Activated T-cell treated with anti-CD3 and anti-CD28 coated beads, Interleukin-2, amount 50 U/mL, for 4 hours (primary cell): ENCODE data around the gene GSC. TPM values are rescaled to one million over a fixed set of nuclear protein-coding genes. Genes with fewer than 3 reads are reported as not detected.
"Not testable (repeated sequence)": the region's sequence is repeated elsewhere in the genome, so short reads cannot be mapped to it uniquely, and the experiment has no call there.

Source experiments
- ATAC-seq, 2 donors: fragments of 200-7000 bp; cut with Tn5 transposase; one replicate each; pipeline ENCODE4 v1.10.0; 2021
- DNase-seq: peaks from one replicate; pipeline ENCODE4 v3.0.0-alpha.2; 2020
- H3K27me3 Mint-ChIP-seq: one replicate; pipeline ENCODE4 v1.8.0; 2021; ENCODE audit warnings: low read depth, mixed read lengths
- H3K36me3 Mint-ChIP-seq: one replicate; pipeline ENCODE4 v1.8.0; 2022; ENCODE audit warnings: mixed read lengths; ENCODE audit not compliant: insufficient read depth
- H3K4me1 Mint-ChIP-seq: one replicate; pipeline ENCODE4 v1.8.0; 2021; ENCODE audit warnings: low read depth, mixed read lengths
- H3K4me3 Mint-ChIP-seq: one replicate; pipeline ENCODE4 v1.8.0; 2021; ENCODE audit warnings: mild to moderate bottlenecking, moderate library complexity, mixed read lengths
- H3K9me3 Mint-ChIP-seq: one replicate; pipeline ENCODE4 v1.8.0; 2021; ENCODE audit warnings: mixed read lengths
- total RNA-seq, 3 donors: library from RNA; stranded (reverse); gene quantifications; one replicate each; pipeline ENCODE4 v1.2.1, GENCODE V29; 2021

Gene GSC
- total RNA-seq, 3 donors from 2014 or later: not detected

DNA sequence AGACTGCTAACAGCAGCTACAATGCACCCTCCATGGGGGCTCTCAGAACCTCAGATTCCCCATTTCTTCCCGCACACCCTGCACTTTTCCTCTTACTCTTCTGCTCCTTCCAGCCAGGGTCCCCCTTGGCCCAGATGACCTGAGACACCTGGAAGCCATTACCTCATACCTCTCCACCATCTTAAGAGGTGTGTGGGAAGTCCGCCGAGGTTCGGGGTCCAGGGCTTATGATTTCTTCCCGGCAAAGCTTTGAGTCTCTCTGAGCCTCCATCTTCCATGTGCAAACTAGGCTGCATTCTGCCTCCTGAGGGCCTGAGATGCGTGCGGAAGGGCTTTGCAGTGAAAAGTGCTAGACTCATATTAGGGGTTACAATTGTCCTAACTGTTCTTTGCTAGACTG lies 5.3 kb downstream of the GSC start:
- no peak for ATAC-seq
- Mint-ChIP-seq H3K36me3 (no peaks in the 10 kb centered on the region), H3K9me3 (no peaks in the 10 kb centered on the region), H3K4me3 (no peak overlapping the region), H3K4me1 (peaks cover 8% of the 10 kb centered on the region), H3K27me3 (peaks cover 64% of the 10 kb centered on the region)
- no peak for DNase-seq

DNA sequence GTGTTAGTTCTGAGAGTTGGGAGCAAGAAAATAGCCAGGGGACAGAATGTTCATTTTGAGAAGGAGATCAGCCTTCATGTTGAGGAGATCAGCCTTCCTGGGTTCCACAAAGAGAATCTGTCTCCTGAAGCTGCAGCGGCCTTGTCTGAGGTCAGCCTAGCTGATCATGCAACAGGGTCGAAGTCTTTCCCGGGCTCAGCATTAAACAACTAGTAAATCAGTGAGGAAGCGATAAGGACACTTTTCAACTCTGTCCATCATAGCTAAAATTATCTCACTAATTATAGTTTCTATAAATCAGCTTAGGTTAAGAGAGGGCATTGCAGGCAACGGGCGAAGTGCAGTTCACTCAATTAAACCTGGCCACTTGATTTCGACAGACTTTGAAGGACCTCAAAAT lies 7.5 kb downstream of the GSC start:
- no peaks in the 10 kb centered on the region for H3K9me3 Mint-ChIP-seq
- ATAC-seq (no peak), DNase-seq (no peak)
- no peaks in the 10 kb centered on the region for H3K36me3 Mint-ChIP-seq
- peaks cover 51% of the 10 kb centered on the region for H3K27me3 Mint-ChIP-seq
- H3K4me3 Mint-ChIP-seq: no peak overlapping the region
- no peaks in the 10 kb centered on the region for H3K4me1 Mint-ChIP-seq

DNA sequence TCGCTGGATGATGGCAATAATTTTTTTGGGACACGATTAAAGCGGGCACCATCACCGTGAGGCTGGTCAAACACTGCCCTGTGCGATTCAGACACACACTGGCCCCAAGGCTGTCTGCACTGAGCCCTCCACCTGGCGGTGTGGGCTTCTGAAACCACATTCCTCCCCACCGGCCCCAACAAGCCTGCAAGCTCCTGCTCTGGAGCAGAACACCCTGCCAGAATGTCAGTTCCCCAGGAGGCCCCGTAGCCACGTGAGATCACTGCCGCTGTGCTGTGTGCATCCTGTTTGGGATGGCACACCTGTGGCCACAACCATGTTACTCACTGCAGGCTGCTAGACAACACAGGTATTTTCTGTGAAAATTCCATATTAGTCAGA lies 7.9 kb downstream of the GSC start:
- Mint-ChIP-seq H3K9me3 (no peaks in the 10 kb centered on the region), H3K27me3 (peaks cover 47% of the 10 kb centered on the region), H3K36me3 (no peaks in the 10 kb centered on the region), H3K4me3 (no peak overlapping the region), H3K4me1 (no peaks in the 10 kb centered on the region)
- DNase-seq: no peak
- no peak for ATAC-seq

DNA sequence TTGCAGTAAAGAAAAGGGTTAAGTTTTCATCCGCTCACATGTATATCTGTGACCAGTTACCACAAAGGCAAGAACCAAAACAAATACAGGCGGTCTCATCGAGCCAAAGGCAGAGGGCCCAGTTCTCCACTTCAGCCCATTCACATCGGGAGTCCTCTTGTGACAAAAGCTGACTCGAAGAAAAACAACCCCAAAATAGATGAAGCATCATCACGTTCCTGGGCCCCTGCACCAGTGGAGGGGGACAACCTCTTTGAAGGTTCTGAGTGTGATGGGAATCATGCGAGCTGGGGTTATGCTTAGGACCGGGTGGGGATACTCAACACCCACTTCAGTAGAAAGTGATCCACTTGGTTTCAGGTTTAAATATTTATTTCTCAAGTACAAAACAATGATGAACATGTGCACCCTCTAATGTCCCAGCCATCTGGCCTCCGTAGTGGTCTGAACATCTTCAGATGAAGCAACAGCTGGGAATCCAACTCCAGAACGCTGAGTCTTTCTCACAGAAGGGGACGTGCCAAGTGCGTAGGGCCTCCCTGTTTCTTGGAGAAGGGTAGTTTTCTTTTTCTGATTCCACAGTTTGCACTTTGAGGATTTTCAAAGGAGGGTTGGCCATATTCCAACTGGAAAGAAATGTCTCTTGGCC lies 8.4 kb downstream of the GSC start:
- no peaks in the 10 kb centered on the region for H3K9me3 Mint-ChIP-seq
- no peak overlapping the region for H3K4me3 Mint-ChIP-seq
- ATAC-seq: no peak
- H3K4me1 Mint-ChIP-seq: no peaks in the 10 kb centered on the region
- H3K27me3 Mint-ChIP-seq: peaks cover 43% of the 10 kb centered on the region
- H3K36me3 Mint-ChIP-seq: no peaks in the 10 kb centered on the region
- DNase-seq: no peak

DNA sequence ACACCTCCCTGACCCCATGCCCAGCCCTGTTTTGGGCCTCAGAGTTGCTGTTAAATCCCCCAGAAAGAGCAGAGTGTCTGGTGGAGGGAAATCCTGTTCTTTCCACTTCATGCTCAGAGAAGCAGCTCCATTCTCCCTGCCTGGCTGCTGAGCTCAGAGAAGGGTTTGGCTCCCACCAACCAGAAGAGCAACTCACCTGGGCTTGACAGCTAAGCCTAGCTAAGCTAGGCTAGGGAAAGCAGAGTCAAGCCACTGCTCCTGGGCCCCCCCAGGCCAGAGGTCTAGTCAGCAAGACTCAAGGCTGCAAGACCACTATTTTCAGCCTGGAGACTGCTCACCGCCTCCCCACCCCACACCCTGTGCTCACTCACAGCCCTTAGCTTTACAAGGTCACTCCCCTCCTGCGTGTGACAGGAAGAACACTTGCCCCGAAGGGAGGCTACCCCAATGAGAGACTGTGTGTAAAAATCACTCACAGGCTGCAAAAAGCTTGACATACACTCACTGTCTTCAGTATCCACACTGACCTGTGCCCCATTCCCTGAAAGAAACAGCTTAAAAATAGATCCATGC lies 13.5 kb downstream of the GSC start:
- Mint-ChIP-seq H3K36me3 (no peaks in the 10 kb centered on the region), H3K4me3 (no peak overlapping the region), H3K27me3 (peaks cover 10% of the 10 kb centered on the region), H3K9me3 (no peaks in the 10 kb centered on the region), H3K4me1 (no peaks in the 10 kb centered on the region)
- no peak for ATAC-seq
- no peak for DNase-seq

DNA sequence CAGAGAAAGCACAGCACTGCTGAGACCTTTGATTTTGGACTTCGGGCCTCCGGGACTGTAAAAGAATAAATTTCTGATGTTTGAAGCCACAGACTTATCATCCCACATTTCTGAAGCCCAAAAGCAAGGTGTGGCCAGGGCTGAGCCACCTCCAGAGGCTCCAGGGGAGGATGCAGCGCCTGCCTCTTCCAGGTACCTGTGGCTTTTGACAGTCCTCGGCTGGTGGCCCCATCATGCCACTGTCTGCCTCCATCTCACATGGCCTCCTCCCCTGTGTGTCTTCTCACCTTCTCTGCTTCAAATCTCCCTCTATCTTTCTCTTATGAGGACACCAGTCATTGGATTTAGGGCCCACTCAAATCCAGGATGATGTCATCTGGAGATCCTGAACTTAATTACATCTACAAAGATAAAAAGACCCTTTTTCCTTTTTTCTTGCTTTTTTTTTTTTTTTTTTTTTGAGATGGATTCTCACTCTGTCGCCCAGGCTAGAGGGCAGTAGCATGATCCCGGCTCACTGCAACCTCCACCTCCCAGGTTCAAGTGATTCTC lies 15.4 kb downstream of the GSC start:
- Mint-ChIP-seq H3K36me3 (no peaks in the 10 kb centered on the region), H3K27me3 (peaks cover 4% of the 10 kb centered on the region), H3K4me1 (no peaks in the 10 kb centered on the region), H3K9me3 (no peaks in the 10 kb centered on the region), H3K4me3 (no peak overlapping the region)
- ATAC-seq (no peak), DNase-seq (no peak)

DNA sequence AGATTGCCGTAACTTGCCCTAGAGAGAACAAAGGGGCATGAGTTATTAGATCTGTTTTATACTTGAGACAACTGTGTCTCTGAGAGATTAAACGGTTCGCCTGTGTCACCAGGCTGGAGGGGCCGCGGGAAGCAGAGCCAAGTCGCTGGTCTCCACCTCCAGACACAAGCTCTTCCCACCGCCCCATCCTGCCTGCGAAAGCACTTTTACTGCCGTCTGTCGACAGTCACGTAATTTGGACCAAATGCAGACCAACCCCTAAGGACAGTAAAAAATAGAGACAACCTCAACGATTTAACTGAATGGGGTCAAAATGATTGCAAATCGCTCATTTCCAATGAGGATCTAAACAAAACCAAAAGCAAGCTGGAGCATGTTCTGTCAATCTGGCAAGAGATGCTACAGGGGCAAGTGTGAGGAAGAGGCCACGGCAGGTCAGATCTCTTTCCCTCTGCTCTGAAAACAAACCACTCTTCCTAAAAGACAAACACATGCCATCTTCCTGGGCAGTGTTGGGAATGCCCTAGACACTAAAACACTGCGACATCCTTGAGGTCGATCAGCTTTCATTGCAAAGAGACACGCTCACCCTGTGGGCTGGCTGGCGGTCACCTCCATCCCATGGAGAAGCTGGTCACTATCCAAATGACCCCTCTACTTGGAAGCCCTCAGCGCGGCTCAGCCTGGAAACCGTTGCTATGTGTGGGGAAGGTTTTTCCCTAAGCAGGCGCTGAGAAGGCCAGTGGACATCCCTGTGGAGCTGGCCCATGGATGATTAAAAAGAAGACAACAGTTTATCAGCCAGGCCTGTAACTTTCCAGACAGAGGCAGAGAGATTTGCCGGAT lies 17.1 kb downstream of the GSC start:
- no peak for DNase-seq
- no peak overlapping the region for H3K4me3 Mint-ChIP-seq
- no peak for ATAC-seq
- peaks cover 6% of the 10 kb centered on the region for H3K27me3 Mint-ChIP-seq
- no peaks in the 10 kb centered on the region for H3K4me1 Mint-ChIP-seq
- no peaks in the 10 kb centered on the region for H3K9me3 Mint-ChIP-seq
- H3K36me3 Mint-ChIP-seq: no peaks in the 10 kb centered on the region

DNA sequence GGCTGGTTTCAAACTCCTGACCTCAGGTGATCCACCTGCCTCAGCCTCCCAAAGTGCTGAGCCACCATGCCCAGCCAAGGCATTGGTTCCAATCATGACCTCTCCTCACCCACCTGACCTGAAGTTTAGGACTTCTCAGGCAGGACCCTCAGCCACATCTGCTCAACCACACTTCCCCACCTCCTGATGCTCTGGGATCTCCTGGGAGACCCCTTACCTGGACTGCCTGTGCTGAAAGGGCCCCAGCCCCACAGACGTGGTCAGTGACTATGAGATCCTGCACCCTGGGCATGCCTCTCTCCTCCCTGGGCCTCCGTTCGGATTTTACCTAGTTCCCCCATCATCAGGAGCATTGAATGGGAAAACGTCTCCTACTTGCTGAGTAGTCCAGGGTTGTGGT lies 18.0 kb downstream of the GSC start:
- Mint-ChIP-seq H3K9me3 (no peaks in the 10 kb centered on the region), H3K4me1 (no peaks in the 10 kb centered on the region), H3K4me3 (no peak overlapping the region), H3K36me3 (no peaks in the 10 kb centered on the region), H3K27me3 (peaks cover 4% of the 10 kb centered on the region)
- DNase-seq (no peak), ATAC-seq (no peak)

DNA sequence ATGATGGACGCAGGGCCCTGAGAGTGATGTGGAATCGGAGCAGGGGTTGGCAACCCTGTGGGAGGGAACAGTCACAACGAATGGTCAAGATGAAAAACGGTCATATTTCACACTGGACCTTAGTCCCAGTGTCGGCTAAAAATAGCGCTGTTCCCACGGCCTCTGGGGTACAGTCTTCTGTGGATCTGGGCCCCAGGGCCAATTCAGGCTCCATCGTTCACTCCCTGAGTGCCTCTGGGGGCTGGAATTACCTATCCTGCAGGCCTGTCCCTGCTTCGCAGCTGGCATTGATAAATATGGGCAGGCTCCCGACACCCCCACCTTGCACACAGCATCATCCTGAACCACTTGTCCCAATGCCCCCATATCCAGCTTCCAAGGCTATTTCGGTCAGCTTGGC lies 18.6 kb downstream of the GSC start:
- peaks cover 6% of the 10 kb centered on the region for H3K27me3 Mint-ChIP-seq
- H3K4me1 Mint-ChIP-seq: no peaks in the 10 kb centered on the region
- H3K4me3 Mint-ChIP-seq: no peak overlapping the region
- no peaks in the 10 kb centered on the region for H3K9me3 Mint-ChIP-seq
- H3K36me3 Mint-ChIP-seq: no peaks in the 10 kb centered on the region
- ATAC-seq (no peak), DNase-seq (no peak)

DNA sequence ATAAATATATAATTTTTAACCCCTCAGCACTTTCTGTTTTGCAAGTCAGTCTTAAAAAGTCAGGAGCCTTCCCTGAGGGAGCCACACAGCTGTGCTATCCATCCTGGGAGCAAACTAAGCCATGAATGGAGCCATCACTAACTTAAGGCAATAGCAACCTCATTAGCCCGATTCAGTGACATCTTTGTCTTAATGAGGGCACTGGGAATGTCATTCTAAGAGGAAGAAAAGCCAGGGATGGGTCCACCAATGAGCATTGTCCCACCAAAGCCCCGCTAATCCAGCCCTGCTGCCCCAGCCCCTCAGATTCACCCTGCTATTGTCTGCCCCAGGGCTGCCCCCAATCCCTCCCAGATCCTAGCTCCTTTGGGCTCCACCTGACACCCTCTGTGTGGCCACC lies 19.5 kb downstream of the GSC start:
- Mint-ChIP-seq H3K9me3 (no peaks in the 10 kb centered on the region), H3K4me1 (no peaks in the 10 kb centered on the region), H3K36me3 (no peaks in the 10 kb centered on the region), H3K27me3 (peaks cover 6% of the 10 kb centered on the region), H3K4me3 (no peak overlapping the region)
- no peak for ATAC-seq
- DNase-seq: no peak

DNA sequence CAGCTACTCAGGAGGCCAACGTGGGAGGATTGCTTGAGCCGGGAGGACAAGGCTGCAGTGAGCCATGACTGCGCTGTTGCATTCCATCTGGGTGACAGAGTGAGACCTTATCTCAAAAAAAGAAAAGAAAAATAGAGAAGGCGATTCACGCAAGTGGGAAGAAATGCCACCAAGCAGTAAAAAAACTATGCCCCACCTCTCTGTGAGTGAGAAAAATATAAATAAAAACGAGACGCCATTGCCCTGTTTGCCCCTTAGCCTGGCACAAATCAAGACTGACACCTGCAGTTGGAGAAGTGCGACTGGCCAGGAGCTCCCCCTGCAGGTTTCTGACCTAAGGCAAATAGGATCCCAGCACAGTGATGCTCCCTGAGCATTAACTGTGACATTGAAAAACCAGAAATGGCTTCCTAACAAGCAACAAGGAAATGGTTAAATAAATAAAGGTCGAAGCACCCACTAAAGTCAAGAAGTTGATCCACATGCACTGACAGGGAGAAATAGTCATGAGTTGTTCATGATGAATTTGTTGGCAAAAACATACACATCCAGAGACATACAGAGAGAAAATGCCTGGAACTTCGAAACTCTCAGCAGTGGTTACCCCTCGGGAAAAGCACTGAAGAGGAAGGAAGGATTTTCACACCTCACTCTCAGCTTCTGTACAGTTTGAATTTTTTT lies 21.1 kb downstream of the GSC start:
- DNase-seq (no peak), ATAC-seq (peak in 1 of 2 donors; percentile 46)
- Mint-ChIP-seq H3K9me3 (no peaks in the 10 kb centered on the region), H3K4me3 (no peak overlapping the region), H3K36me3 (no peaks in the 10 kb centered on the region), H3K27me3 (peaks cover 6% of the 10 kb centered on the region), H3K4me1 (no peaks in the 10 kb centered on the region)

DNA sequence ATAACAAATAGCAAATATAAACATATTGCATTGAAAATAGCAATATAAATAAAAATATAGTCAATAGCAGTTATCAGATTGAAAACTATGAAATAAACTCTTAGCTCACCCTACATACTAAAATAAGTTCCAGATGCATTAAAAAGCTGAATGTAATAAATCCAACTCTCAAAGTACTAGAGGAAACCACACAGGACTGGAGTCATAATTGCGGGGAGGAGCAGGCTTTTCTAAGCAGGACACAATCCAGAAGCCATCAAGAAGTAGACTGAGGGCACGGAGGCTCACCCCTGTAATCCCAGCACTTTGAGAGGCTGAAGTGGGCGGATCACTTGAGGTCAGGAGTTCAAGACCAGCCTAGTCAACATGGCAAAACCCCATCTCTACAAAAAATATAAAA lies 22.2 kb downstream of the GSC start:
- peaks cover 11% of the 10 kb centered on the region for H3K27me3 Mint-ChIP-seq

DNA sequence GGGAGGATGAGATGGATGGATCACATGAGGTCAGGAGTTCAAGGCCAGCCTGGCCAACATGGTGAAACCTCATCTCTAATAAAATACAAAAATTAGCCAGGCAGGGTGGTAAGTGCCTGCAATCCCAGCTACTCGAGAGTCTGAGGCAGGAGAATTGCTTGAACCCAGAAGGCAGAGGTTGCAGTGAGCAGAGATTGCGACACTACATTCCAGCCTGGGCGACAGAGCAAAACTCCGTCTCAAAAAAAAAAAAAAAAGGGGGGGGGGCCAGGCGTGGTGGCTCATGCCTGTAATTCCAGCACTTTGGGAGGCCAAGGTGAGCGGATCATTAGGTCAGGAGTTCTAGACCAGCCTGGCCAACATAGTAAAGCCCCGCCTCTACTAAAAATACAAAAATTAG lies 22.8 kb downstream of the GSC start:
- not testable (repeated sequence) for DNase-seq, H3K4me3 Mint-ChIP-seq, H3K36me3 Mint-ChIP-seq, H3K4me1 Mint-ChIP-seq, ATAC-seq, H3K9me3 Mint-ChIP-seq
- H3K27me3 Mint-ChIP-seq: peaks cover 11% of the 10 kb centered on the region

More for the DNA sequence above, 22.2 kb downstream of the GSC start:
- no peaks in the 10 kb centered on the region for H3K9me3 Mint-ChIP-seq
- H3K36me3 Mint-ChIP-seq: no peaks in the 10 kb centered on the region
- no peaks in the 10 kb centered on the region for H3K4me1 Mint-ChIP-seq
- DNase-seq (no peak), ATAC-seq (no peak)
- no peak overlapping the region for H3K4me3 Mint-ChIP-seq

DNA sequence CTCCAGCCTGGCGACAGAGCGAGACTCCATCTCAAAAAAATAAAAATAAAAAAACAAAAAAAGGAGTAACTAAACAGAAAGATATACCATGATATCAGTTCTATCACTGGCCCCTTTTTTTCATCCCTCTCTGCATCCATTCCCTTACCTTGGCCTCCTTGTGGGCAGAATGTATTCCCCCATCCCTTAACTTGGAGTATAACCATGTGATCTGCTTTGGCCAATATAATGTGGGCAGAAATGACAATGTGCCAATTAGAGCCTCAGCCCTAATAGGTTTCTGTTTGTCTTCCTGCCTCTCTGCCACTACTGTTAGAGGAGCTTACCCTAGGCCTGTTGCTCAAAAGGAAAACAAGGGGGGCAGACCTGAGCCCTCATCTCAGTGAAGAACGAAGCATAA lies 23.8 kb downstream of the GSC start:
- Mint-ChIP-seq H3K4me3 (no peak overlapping the region), H3K36me3 (no peaks in the 10 kb centered on the region), H3K4me1 (no peaks in the 10 kb centered on the region), H3K9me3 (no peaks in the 10 kb centered on the region), H3K27me3 (peaks cover 13% of the 10 kb centered on the region)
- DNase-seq (no peak), ATAC-seq (no peak)
